Measurements from ENCODE around the gene SCT.

Gene SCT

DNA sequence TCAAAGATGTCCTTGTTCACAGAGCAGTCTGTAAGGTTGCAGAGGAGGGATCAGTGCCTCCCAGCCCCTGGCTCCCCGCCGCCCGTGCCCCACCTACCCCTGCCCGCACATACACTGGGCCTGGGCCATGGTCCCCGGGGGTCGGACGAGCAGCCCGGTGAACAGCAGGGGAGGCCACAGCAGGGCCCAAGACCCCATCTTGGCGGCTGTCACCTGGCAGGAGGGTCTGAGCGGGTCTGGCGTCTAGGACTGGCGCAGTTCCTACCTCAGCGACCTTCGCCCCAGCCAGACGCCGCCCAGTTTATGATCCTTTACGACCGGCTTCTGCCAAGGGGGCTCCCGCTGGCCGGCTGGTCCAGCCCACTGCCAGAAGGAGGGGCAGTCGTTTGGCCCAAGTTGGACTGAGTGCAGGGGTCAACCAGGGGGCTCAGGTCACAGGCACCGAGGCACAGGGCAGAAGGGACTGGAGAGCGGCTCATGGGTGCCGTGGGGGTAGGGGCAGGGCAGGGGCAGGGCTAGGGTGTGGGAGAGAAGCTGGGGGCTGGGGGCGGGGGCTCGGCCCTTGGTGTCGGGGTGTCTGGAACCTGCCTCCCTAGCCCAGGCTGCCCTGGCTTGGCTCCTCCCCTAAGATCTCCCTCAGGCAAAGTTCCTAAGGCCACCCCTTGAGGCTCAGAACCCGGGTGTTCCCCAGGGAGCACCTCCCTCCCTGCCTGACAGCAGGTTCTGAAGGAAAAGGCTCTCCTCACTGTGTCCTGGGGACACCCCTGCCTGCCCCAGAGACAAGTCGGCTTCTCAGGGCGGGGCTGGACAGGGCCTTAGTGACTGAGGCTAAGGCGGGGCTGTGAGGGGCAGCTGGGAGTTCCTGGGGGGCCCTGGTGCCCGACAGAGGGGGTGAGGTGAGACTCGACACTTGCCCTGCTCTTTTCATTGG lies 2.0 kb downstream of the SCT start, which contains the start of gene CDHR5:
Gene CDHR5, minus strand, starts transcription at position 251 of the 931 bp plus-strand sequence. Its CDS starts 53 bp downstream, at position 198.
- no peak within 1 kb of the TSS for H3K4ac ChIP-seq (ENCODE audit: low read depth in 1 of 2, low read length in 2 of 2)
- no peak for DNase-seq
- H3K23ac ChIP-seq (ENCODE audit: low read length in 2 of 2), result no peak within 1 kb of the TSS
- no peak within 1 kb of the TSS for H2BK5ac ChIP-seq (ENCODE audit: low read depth, low read length, poor library complexity, severe bottlenecking)
- H3K9ac ChIP-seq (ENCODE audit: low read length), result no peak within 1 kb of the TSS
- no peak within 1 kb of the TSS for H3K27ac ChIP-seq (ENCODE audit: low read length, poor library complexity, severe bottlenecking)
- H2BK12ac ChIP-seq (ENCODE audit: low read length in 2 of 2), result no peak within 1 kb of the TSS
- no peak within 1 kb of the TSS for H4K8ac ChIP-seq (ENCODE audit: low read length)
- H3K18ac ChIP-seq (ENCODE audit: low read depth in 1 of 2, low read length in 2 of 2), result no peak within 1 kb of the TSS
- no peak within 1 kb of the TSS for H2BK120ac ChIP-seq (ENCODE audit: low read depth, low read length)
- peaks cover 2% of the 10 kb centered on the region for H3K79me1 ChIP-seq (replicated peaks; ENCODE audit: low read length, poor library complexity, severe bottlenecking)
- peak within 1 kb of the TSS; percentile 20 for H4K91ac ChIP-seq (ENCODE audit: low read length)
- H3K4me2 ChIP-seq (ENCODE audit: low read length, poor library complexity, severe bottlenecking), result no peak within 1 kb of the TSS
- no peak within 1 kb of the TSS for H2BK15ac ChIP-seq (ENCODE audit: low read depth, poor library complexity, severe bottlenecking)
- no peak within 1 kb of the TSS for H2AFZ ChIP-seq (ENCODE audit: low read depth, low read length)
- H3K36me3 ChIP-seq (ENCODE audit: control insufficient read depth in 1 of 2, insufficient read depth in 2 of 2, low read depth in 1 of 2, low read length in 2 of 2), result peaks cover 0 to 49% of the 10 kb centered on the region in 2 experiments
- no peaks in the 10 kb centered on the region for H3K9me3 ChIP-seq (ENCODE audit: control insufficient read depth, low read length)
- peaks cover 18% of the 10 kb centered on the region in 2 experiments for H3K27me3 ChIP-seq (ENCODE audit: control insufficient read depth in 1 of 2, insufficient read depth in 1 of 2, low read length in 2 of 2)
- H2AK5ac ChIP-seq (ENCODE audit: low read length, severe bottlenecking), result no peak within 1 kb of the TSS
- H3K14ac ChIP-seq (ENCODE audit: low read length in 2 of 2), result no peak within 1 kb of the TSS
- peaks cover 27% of the 10 kb centered on the region for H3K4me1 ChIP-seq (ENCODE audit: control insufficient read depth, insufficient read depth, low read depth, low read length)
- 78% methylated on average over 33 of the region's 33 CpGs for WGBS
- no peak within 1 kb of the TSS for H3K4me3 ChIP-seq (ENCODE audit: insufficient read depth in 1 of 2, low read depth in 1 of 2, low read length in 2 of 2)

DNA sequence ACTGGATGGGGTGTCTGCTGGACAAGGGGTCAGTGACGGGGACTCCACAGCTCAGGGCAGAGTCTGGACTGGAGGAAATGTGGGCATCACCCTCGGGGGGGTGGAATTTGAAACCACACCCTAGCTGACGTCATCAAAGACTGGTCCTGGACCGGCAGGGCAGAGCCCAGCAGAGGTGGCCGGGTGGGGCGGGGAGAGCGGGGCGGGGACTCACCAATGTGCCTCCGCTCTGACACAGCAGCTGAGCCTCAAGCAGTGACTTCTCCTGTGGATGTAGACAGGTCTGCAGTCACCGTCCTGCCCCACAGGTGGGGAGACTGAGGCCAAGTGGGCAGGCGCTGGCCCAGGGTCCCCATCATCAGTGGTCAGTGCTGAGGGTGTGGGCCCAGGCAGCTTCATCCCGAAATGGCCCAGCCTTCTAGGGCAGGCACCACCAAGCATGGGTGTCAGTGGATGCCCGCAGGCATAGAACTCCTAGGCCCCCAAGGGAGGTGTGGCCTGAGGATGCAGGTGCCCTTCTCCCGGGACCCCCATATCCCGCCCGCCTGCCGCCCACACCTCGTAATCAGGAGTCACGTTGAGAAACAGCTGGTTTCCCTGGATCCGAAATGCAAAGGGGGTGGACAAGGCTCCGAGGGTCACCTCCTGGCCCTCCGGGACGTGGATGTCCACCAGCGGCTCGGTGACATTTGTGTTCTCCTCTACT lies 2.8 kb downstream of the SCT start:
- H2BK15ac ChIP-seq (ENCODE audit: low read depth, poor library complexity, severe bottlenecking), result no peak overlapping the region
- H4K91ac ChIP-seq (ENCODE audit: low read length), result no peak overlapping the region
- no peak overlapping the region for H2BK5ac ChIP-seq (ENCODE audit: low read depth, low read length, poor library complexity, severe bottlenecking)
- H3K14ac ChIP-seq (ENCODE audit: low read length in 2 of 2), result no peak overlapping the region
- no peak overlapping the region for H4K8ac ChIP-seq (ENCODE audit: low read length)
- peaks cover 18% of the 10 kb centered on the region in 2 experiments for H3K27me3 ChIP-seq (ENCODE audit: control insufficient read depth in 1 of 2, insufficient read depth in 1 of 2, low read length in 2 of 2)
- H3K4ac ChIP-seq (ENCODE audit: low read depth in 1 of 2, low read length in 2 of 2), result no peak overlapping the region
- WGBS, result 91% methylated on average over 25 of the region's 25 CpGs
- no peak overlapping the region for H3K27ac ChIP-seq (ENCODE audit: low read length, poor library complexity, severe bottlenecking)
- H2AK5ac ChIP-seq (ENCODE audit: low read length, severe bottlenecking), result no peak overlapping the region
- no peak overlapping the region for H3K4me3 ChIP-seq (ENCODE audit: insufficient read depth in 1 of 2, low read depth in 1 of 2, low read length in 2 of 2)
- no peak for DNase-seq
- H3K4me2 ChIP-seq (ENCODE audit: low read length, poor library complexity, severe bottlenecking), result no peak overlapping the region
- peaks cover 7% of the 10 kb centered on the region for H3K79me1 ChIP-seq (replicated peaks; ENCODE audit: low read length, poor library complexity, severe bottlenecking)
- H2AFZ ChIP-seq (ENCODE audit: low read depth, low read length), result no peak overlapping the region
- peaks cover 0 to 58% of the 10 kb centered on the region in 2 experiments for H3K36me3 ChIP-seq (ENCODE audit: control insufficient read depth in 1 of 2, insufficient read depth in 2 of 2, low read depth in 1 of 2, low read length in 2 of 2)
- H3K9me3 ChIP-seq (ENCODE audit: control insufficient read depth, low read length), result no peaks in the 10 kb centered on the region
- peaks cover 25% of the 10 kb centered on the region for H3K4me1 ChIP-seq (ENCODE audit: control insufficient read depth, insufficient read depth, low read depth, low read length)
- no peak overlapping the region for H2BK12ac ChIP-seq (ENCODE audit: low read length in 2 of 2)
- H2BK120ac ChIP-seq (ENCODE audit: low read depth, low read length), result no peak overlapping the region
- no peak overlapping the region for H3K23ac ChIP-seq (ENCODE audit: low read length in 2 of 2)
- H3K9ac ChIP-seq (ENCODE audit: low read length), result no peak overlapping the region
- H3K18ac ChIP-seq (ENCODE audit: low read depth in 1 of 2, low read length in 2 of 2), result no peak overlapping the region

DNA sequence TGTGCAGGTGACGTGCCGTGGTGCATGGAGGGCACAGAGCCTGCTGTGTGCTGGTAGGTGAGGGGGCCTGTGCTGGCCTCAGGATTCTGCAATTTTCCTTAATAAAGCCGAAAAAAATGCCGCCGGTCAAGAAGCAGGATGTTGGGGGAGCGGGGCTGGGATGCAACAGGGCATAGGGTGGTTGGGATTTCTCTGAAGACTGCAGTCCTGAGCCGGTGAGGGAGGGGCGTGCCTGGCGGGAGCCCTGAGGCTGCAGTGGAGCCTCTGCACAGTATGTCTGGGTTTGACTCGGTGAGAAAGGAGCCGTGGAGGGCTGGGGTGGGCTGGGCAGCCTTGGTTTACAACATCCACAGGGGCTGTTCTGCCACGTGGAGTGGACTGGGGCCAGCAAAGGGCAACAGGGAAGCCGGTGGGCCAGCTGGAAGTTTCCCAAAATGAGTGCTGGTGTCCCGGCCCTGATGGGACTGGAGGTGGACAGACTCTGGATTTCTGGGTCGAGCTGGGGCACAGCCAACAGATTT lies 3.6 kb downstream of the SCT start:
- no peak overlapping the region for H4K8ac ChIP-seq (ENCODE audit: low read length)
- no peak overlapping the region for H3K18ac ChIP-seq (ENCODE audit: low read depth in 1 of 2, low read length in 2 of 2)
- no peaks in the 10 kb centered on the region for H3K9me3 ChIP-seq (ENCODE audit: control insufficient read depth, low read length)
- H3K4me1 ChIP-seq (ENCODE audit: control insufficient read depth, insufficient read depth, low read depth, low read length), result peaks cover 22% of the 10 kb centered on the region
- H3K27me3 ChIP-seq (ENCODE audit: control insufficient read depth in 1 of 2, insufficient read depth in 1 of 2, low read length in 2 of 2), result peaks cover 18% of the 10 kb centered on the region in 2 experiments
- WGBS, result 85% methylated on average over 15 of the region's 15 CpGs
- no peak overlapping the region for H2AK5ac ChIP-seq (ENCODE audit: low read length, severe bottlenecking)
- peaks cover 9% of the 10 kb centered on the region for H3K79me1 ChIP-seq (replicated peaks; ENCODE audit: low read length, poor library complexity, severe bottlenecking)
- H3K4me2 ChIP-seq (ENCODE audit: low read length, poor library complexity, severe bottlenecking), result no peak overlapping the region
- H2BK120ac ChIP-seq (ENCODE audit: low read depth, low read length), result no peak overlapping the region
- H2AFZ ChIP-seq (ENCODE audit: low read depth, low read length), result no peak overlapping the region
- no peak for DNase-seq
- no peak overlapping the region for H3K23ac ChIP-seq (ENCODE audit: low read length in 2 of 2)
- no peak overlapping the region for H3K27ac ChIP-seq (ENCODE audit: low read length, poor library complexity, severe bottlenecking)
- H4K91ac ChIP-seq (ENCODE audit: low read length), result no peak overlapping the region
- no peak overlapping the region for H3K4me3 ChIP-seq (ENCODE audit: insufficient read depth in 1 of 2, low read depth in 1 of 2, low read length in 2 of 2)
- H2BK15ac ChIP-seq (ENCODE audit: low read depth, poor library complexity, severe bottlenecking), result no peak overlapping the region
- H3K36me3 ChIP-seq (ENCODE audit: control insufficient read depth in 1 of 2, insufficient read depth in 2 of 2, low read depth in 1 of 2, low read length in 2 of 2), result peaks cover 3 to 65% of the 10 kb centered on the region in 2 experiments
- no peak overlapping the region for H3K14ac ChIP-seq (ENCODE audit: low read length in 2 of 2)
- no peak overlapping the region for H3K4ac ChIP-seq (ENCODE audit: low read depth in 1 of 2, low read length in 2 of 2)
- H2BK5ac ChIP-seq (ENCODE audit: low read depth, low read length, poor library complexity, severe bottlenecking), result no peak overlapping the region
- no peak overlapping the region for H3K9ac ChIP-seq (ENCODE audit: low read length)
- no peak overlapping the region for H2BK12ac ChIP-seq (ENCODE audit: low read length in 2 of 2)

DNA sequence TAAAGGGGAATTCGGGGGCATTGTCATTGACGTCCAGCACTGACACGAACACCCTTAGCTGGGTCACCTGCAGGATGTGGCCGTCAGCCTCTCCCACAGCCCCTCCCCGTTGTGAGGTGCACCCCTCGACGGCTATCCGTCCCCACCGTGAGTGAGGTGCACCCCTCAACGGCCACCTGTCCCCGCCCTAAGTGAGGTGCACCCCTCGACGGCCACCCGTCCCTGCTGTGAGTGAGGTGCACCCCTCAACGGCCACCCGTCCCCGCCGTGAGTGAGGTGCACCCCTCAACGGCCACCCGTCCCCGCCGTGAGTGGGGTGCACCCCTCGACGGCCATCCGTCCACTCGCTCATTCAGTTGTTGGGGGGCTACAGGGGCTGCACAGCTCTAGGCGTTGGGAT lies 5.1 kb downstream of the SCT start:
- no peak overlapping the region for H2BK5ac ChIP-seq (ENCODE audit: low read depth, low read length, poor library complexity, severe bottlenecking)
- H3K4me1 ChIP-seq (ENCODE audit: control insufficient read depth, insufficient read depth, low read depth, low read length), result peaks cover 17% of the 10 kb centered on the region
- WGBS, result 95% methylated on average over 27 of the region's 27 CpGs

More for the DNA sequence above, 5.1 kb downstream of the SCT start:
- Histone ChIP-seq H3K36me3 (ENCODE audit: control insufficient read depth in 1 of 2, insufficient read depth in 2 of 2, low read depth in 1 of 2, low read length in 2 of 2) (peaks cover 8 to 80% of the 10 kb centered on the region in 2 experiments), H3K4me2 (ENCODE audit: low read length, poor library complexity, severe bottlenecking) (no peak overlapping the region), H3K27ac (ENCODE audit: low read length, poor library complexity, severe bottlenecking) (no peak overlapping the region), H3K4me3 (ENCODE audit: insufficient read depth in 1 of 2, low read depth in 1 of 2, low read length in 2 of 2) (no peak overlapping the region), H3K18ac (ENCODE audit: low read depth in 1 of 2, low read length in 2 of 2) (no peak overlapping the region), H3K9ac (ENCODE audit: low read length) (no peak overlapping the region), H3K9me3 (ENCODE audit: control insufficient read depth, low read length) (no peaks in the 10 kb centered on the region), H3K14ac (ENCODE audit: low read length in 2 of 2) (no peak overlapping the region), H3K23ac (ENCODE audit: low read length in 2 of 2) (no peak overlapping the region), H4K8ac (ENCODE audit: low read length) (no peak overlapping the region), H3K79me1 (replicated peaks; ENCODE audit: low read length, poor library complexity, severe bottlenecking) (peaks cover 20% of the 10 kb centered on the region), H4K91ac (ENCODE audit: low read length) (no peak overlapping the region), H2BK15ac (ENCODE audit: low read depth, poor library complexity, severe bottlenecking) (no peak overlapping the region), H2BK12ac (ENCODE audit: low read length in 2 of 2) (no peak overlapping the region), H2AFZ (ENCODE audit: low read depth, low read length) (no peak overlapping the region), H2BK120ac (ENCODE audit: low read depth, low read length) (no peak overlapping the region), H3K4ac (ENCODE audit: low read depth in 1 of 2, low read length in 2 of 2) (no peak overlapping the region), H2AK5ac (ENCODE audit: low read length, severe bottlenecking) (no peak overlapping the region), H3K27me3 (ENCODE audit: control insufficient read depth in 1 of 2, insufficient read depth in 1 of 2, low read length in 2 of 2) (peaks cover 11 to 18% of the 10 kb centered on the region in 2 experiments)
- DNase-seq, result no peak
